Fibroblast of skin of back (primary cell): ENCODE data around the gene SRP72. TPM values are rescaled to one million over a fixed set of nuclear protein-coding genes. Genes with fewer than 3 reads are reported as not detected.
A peak's percentile ranks its signal among the peaks of the same experiment; 100 is the strongest.
"Not testable (repeated sequence)": the region's sequence is repeated elsewhere in the genome, so short reads cannot be mapped to it uniquely, and the experiment has no call there.

ENCODE experiments used
- DNase-seq: peaks from one replicate; pipeline ENCODE4 v3.0.0-alpha.2; 2013
- polyA plus RNA-seq, 2 experiments: library from polyadenylated mRNA; unstranded; fragments of 120-200 nt; gene quantifications; one replicate each; pipeline ENCODE4 v1.2.1, GENCODE V29; 2013; ENCODE audit not compliant: insufficient read length in 2 of 2

SRP72 gene, protein sequence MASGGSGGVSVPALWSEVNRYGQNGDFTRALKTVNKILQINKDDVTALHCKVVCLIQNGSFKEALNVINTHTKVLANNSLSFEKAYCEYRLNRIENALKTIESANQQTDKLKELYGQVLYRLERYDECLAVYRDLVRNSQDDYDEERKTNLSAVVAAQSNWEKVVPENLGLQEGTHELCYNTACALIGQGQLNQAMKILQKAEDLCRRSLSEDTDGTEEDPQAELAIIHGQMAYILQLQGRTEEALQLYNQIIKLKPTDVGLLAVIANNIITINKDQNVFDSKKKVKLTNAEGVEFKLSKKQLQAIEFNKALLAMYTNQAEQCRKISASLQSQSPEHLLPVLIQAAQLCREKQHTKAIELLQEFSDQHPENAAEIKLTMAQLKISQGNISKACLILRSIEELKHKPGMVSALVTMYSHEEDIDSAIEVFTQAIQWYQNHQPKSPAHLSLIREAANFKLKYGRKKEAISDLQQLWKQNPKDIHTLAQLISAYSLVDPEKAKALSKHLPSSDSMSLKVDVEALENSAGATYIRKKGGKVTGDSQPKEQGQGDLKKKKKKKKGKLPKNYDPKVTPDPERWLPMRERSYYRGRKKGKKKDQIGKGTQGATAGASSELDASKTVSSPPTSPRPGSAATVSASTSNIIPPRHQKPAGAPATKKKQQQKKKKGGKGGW
- polyA plus RNA-seq (2013, experiment 1 of 2; ENCODE audit: insufficient read length) = 102 TPM
- 100 TPM for polyA plus RNA-seq (2013, experiment 2 of 2; ENCODE audit: insufficient read length)

GRCh38 chr4:56467284-56468096 is at the start of gene SRP72:
Gene SRP72 (plus strand): TSS chr4:56467617. CDS start chr4:56467636, 19 bp downstream.
- DNase-seq = peak; percentile 91

GRCh38 chr4:56424176-56424575 is 43.2 kb upstream of the SRP72 start:
- no peak for DNase-seq

DNA sequence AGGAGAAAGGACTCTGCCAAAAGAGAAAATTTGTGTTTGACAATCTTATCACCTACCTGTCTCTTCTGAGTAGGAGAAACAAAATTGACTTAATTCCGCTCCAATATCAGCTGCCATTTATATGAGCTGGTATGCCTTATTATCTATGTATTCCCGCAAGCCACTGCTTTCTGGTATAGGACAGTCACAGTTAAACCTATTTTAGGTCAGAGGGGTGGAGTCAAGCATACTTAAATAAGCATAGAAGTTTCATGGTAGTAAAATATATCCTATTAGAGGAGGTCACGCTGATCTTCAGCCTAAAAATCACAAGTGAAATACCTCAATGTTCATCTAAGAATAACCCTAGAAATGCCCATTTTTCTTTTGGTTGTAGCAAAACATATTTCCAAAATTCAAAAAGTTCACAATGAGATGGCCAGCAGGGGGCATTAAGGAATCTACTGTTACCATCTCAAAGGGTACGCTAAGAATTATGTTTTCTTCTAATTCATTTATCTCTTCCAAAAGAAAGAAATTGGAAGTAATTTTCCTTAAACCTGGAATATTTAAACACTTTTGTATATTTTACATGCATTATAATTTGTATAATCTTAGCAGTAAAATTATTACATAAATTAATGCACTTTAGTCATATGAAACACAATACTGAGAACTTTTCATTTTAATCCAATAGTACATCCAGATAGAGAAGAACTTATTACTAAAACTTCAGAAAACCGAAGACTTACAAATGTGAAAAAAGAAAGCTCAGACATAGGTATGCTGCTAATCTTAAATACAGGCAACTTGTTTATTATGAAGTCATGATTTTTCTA is 42.5 kb upstream of the SRP72 start:
- DNase-seq = peak; percentile 40

- DNase-seq = no peak
Observed at GRCh38 chr4:56425518-56425917, 41.9 kb upstream of the SRP72 start.

DNA sequence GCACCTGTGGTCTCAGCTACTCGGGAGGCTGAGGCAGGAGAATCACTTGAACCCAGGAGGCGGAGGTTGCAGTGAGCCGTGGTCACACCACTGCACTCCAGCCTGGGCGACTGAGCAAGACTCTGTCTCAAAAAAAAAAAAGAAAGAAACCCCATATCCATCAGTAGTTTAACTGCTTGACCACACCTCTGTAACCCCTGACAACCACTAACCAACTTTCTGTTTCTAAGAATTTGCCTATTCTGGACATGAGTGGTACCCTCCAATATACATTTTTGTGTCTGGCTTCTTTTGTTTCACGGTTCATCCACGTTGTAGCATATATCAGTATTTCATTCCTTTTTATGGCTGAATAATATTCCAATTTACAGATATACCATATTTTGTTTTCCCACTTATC is 41.1 kb upstream of the SRP72 start:
- DNase-seq = no peak

GRCh38 chr4:56427179-56427578 is 40.2 kb upstream of the SRP72 start:
- DNase-seq = no peak

DNA sequence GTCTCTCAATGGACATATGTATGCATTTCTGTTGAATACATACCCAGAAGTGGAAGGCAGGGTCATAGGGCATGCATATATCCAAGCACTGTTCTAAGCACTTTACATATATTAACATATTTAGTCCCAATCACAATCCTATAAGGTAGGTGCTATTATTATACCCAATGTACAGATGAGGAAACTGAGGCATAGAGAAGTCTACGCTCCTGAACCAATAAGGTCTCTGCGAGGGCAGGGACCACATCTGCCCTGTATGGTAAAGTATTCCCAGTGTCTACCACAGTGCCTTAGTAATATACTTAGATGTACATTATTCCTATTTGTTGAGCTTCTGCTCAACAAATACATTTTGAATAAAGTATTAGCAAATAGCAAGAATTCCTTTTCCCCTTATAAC is 37.2 kb upstream of the SRP72 start:
- DNase-seq = no peak

GRCh38 chr4:56433280-56433679 is 34.1 kb upstream of the SRP72 start:
- DNase-seq = no peak

DNA sequence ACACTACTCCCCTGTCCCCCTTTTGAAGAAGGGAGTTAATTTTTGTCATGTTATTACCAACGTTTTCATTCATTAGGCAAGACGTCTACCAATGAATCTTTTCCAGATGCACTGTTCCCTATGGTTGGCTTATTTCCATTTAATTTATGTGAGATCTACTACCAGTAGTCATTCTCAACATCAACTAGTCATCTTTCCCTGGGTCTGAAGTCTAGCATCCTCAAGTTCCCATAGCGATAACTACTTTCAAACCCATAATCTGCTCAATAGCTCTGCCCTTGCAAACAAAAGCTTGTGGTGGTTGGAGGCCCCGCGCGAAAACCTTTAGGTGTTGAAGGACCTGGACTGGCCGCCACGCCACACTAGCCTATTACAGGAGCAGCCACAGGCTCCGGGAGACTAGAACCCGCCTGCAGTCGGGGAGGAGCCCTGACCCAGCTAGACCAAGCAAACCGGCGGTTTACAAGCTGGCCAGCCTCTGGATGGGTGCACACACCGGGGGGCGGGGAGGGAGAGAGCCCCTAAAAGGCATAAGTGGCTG is 32.7 kb upstream of the SRP72 start:
- peak; percentile 51 for DNase-seq

- DNase-seq = peak; percentile 97
Observed at GRCh38 chr4:56435140-56435926, 32.1 kb upstream of the SRP72 start, which contains the start of gene PPAT. Gene PPAT (minus strand): TSS chr4:56435615. CDS start chr4:56435477, 138 bp downstream.

GRCh38 chr4:56438766-56439165 is 28.7 kb upstream of the SRP72 start:
- DNase-seq = peak; percentile 60

- no peak for DNase-seq
Observed at GRCh38 chr4:56440983-56441382, 26.4 kb upstream of the SRP72 start.

- DNase-seq = no peak
Observed at GRCh38 chr4:56444719-56445118, 22.7 kb upstream of the SRP72 start.

- no peak for DNase-seq
Observed at GRCh38 chr4:56445699-56446098, 21.7 kb upstream of the SRP72 start.

DNA sequence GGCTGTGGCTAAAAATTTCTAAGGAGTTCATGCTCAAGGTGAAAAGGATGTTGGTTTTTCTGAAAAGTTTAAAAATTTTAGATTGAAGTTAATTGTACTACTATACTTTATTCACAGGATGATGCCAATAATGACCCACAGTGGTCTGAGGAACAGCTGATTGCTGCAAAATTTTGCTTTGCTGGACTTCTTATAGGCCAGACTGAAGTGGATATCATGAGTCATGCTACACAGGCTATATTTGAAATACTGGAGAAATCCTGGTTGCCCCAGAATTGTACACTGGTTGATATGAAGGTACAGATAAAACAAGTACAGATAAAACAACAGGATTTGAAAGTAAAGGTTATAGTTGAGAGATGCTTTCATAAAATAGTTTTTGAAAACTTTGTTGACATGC is 19.1 kb upstream of the SRP72 start:
- DNase-seq = no peak

GRCh38 chr4:56449475-56449874 is 17.9 kb upstream of the SRP72 start:
- DNase-seq = not testable (repeated sequence)

- no peak for DNase-seq
Observed at GRCh38 chr4:56450342-56450741, 17.1 kb upstream of the SRP72 start.

GRCh38 chr4:56460085-56460484 is 7.3 kb upstream of the SRP72 start:
- DNase-seq = peak; percentile 19

- no peak for DNase-seq
Observed at GRCh38 chr4:56462157-56462556, 5.3 kb upstream of the SRP72 start.

- no peak for DNase-seq
Observed at GRCh38 chr4:56463711-56464110, 3.7 kb upstream of the SRP72 start.

- no peak for DNase-seq
Observed at GRCh38 chr4:56464581-56464980, 2.8 kb upstream of the SRP72 start.
